ENCODE results near the gene CAPN15.

CAPN15 gene

DNA sequence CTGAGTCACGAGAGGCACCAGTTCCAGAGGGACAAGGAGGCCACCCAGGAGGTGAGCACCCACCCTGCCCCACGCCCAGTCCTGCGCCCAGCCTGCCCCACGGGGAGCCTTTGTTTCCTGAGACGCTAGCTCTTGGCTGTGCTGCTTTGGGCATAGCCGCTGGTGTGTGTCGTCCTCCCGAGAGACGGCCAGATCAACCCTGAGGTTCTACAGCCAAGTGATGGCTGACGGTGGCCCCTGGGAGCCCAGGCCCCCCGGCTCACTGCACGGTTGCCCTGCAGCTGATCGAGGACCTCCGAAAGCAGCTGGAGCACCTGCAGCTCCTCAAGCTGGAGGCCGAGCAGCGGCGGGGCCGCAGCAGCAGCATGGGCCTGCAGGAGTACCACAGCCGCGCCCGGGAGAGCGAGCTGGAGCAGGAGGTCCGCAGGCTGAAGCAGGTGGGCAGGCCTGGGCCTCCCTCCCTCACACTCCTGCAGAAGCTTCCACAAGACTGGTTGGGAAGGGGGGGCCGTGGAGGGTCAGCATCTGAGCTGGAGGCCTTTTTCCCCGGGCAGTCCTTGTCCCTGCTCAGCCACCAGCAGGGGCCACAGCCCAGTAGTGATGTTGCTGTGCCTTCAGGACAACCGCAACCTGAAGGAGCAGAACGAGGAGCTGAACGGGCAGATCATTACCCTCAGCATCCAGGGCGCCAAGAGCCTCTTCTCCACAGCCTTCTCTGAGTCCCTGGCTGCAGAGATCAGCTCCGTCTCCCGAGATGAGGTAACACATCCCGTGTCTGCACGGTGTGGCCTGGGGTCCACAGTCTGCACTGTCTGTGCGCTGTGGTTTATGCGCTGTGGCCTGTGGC, 7.4 kb upstream of the CAPN15 start:
- no peak overlapping the region for H3K4me3 ChIP-seq (ENCODE audit: low read length, poor library complexity, severe bottlenecking)
- H4K20me1 ChIP-seq (ENCODE audit: insufficient read depth, low read length, poor library complexity, severe bottlenecking): no peaks in the 10 kb centered on the region
- no peaks in the 10 kb centered on the region for H3K27me3 ChIP-seq (ENCODE audit: insufficient read depth, low read length, poor library complexity, severe bottlenecking)
- no peaks in the 10 kb centered on the region for H3K9me2 ChIP-seq (replicated peaks; ENCODE audit: low read depth, low read length)
- no peaks in the 10 kb centered on the region for H3K36me3 ChIP-seq (ENCODE audit: insufficient read depth, low read length)
- H2AFZ ChIP-seq (ENCODE audit: low read length): no peak overlapping the region
- no peaks in the 10 kb centered on the region for H3K4me1 ChIP-seq (ENCODE audit: insufficient read depth, low read length, poor library complexity, severe bottlenecking)
- no peak overlapping the region for H3K4me2 ChIP-seq (ENCODE audit: low read depth, low read length, poor library complexity, severe bottlenecking)
- H3F3A ChIP-seq (ENCODE audit: low read depth): no peaks in the 10 kb centered on the region
- TF ChIP-seq CTCF (conservative IDR thresholded peaks at IDR 0.05; ENCODE audit: low read length) (no peak), EZH2phosphoT487 (IDR thresholded peaks at IDR 0.05; ENCODE audit: borderline replicate concordance) (no peak)
- H3K9me3 ChIP-seq (ENCODE audit: insufficient read depth, low read depth, low read length): no peaks in the 10 kb centered on the region
- no peak overlapping the region for H3K9ac ChIP-seq (ENCODE audit: low read depth, low read length, poor library complexity, severe bottlenecking)
- H3K79me2 ChIP-seq (ENCODE audit: insufficient read depth, low read length): no peaks in the 10 kb centered on the region

- no peaks in the 10 kb centered on the region for H3F3A ChIP-seq (ENCODE audit: low read depth)
These were observed 6.7 kb upstream of the CAPN15 start for GRCh38 chr16:520847-521246.

GRCh38 chr16:521381-522210, 5.9 kb upstream of the CAPN15 start:
- peaks cover 5% of the 10 kb centered on the region for H3K4me1 ChIP-seq (ENCODE audit: insufficient read depth, low read length, poor library complexity, severe bottlenecking)
- no peak overlapping the region for H2AFZ ChIP-seq (ENCODE audit: low read length)
- H3K4me2 ChIP-seq (ENCODE audit: low read depth, low read length, poor library complexity, severe bottlenecking): no peak overlapping the region
- no peaks in the 10 kb centered on the region for H3K9me3 ChIP-seq (ENCODE audit: insufficient read depth, low read depth, low read length)
- TF ChIP-seq EZH2phosphoT487 (IDR thresholded peaks at IDR 0.05; ENCODE audit: borderline replicate concordance): no peak
- no peak for TF ChIP-seq CTCF (conservative IDR thresholded peaks at IDR 0.05; ENCODE audit: low read length)
- no peak overlapping the region for H3K4me3 ChIP-seq (ENCODE audit: low read length, poor library complexity, severe bottlenecking)
- H3K9me2 ChIP-seq (replicated peaks; ENCODE audit: low read depth, low read length): no peaks in the 10 kb centered on the region
- no peak overlapping the region for H3K9ac ChIP-seq (ENCODE audit: low read depth, low read length, poor library complexity, severe bottlenecking)
- peaks cover 2% of the 10 kb centered on the region; the same call in 1 of the 2 replicates for H3K79me2 ChIP-seq (ENCODE audit: insufficient read depth, low read length)
- H4K20me1 ChIP-seq (ENCODE audit: insufficient read depth, low read length, poor library complexity, severe bottlenecking): no peaks in the 10 kb centered on the region
- H3F3A ChIP-seq (ENCODE audit: low read depth): no peaks in the 10 kb centered on the region
- no peaks in the 10 kb centered on the region for H3K27me3 ChIP-seq (ENCODE audit: insufficient read depth, low read length, poor library complexity, severe bottlenecking)
- no peaks in the 10 kb centered on the region for H3K36me3 ChIP-seq (ENCODE audit: insufficient read depth, low read length)

More at GRCh38 chr16:520847-521246, 6.7 kb upstream of the CAPN15 start:
- Histone ChIP-seq H3K4me1 (ENCODE audit: insufficient read depth, low read length, poor library complexity, severe bottlenecking) (peaks cover 5% of the 10 kb centered on the region), H3K9ac (ENCODE audit: low read depth, low read length, poor library complexity, severe bottlenecking) (no peak overlapping the region), H3K9me3 (ENCODE audit: insufficient read depth, low read depth, low read length) (no peaks in the 10 kb centered on the region), H3K4me2 (ENCODE audit: low read depth, low read length, poor library complexity, severe bottlenecking) (no peak overlapping the region), H2AFZ (ENCODE audit: low read length) (no peak overlapping the region), H4K20me1 (ENCODE audit: insufficient read depth, low read length, poor library complexity, severe bottlenecking) (no peaks in the 10 kb centered on the region), H3K27me3 (ENCODE audit: insufficient read depth, low read length, poor library complexity, severe bottlenecking) (no peaks in the 10 kb centered on the region), H3K36me3 (ENCODE audit: insufficient read depth, low read length) (no peaks in the 10 kb centered on the region), H3K79me2 (ENCODE audit: insufficient read depth, low read length) (no peaks in the 10 kb centered on the region), H3K9me2 (replicated peaks; ENCODE audit: low read depth, low read length) (no peaks in the 10 kb centered on the region), H3K4me3 (ENCODE audit: low read length, poor library complexity, severe bottlenecking) (no peak overlapping the region)
- TF ChIP-seq CTCF (conservative IDR thresholded peaks at IDR 0.05; ENCODE audit: low read length) (no peak), EZH2phosphoT487 (IDR thresholded peaks at IDR 0.05; ENCODE audit: borderline replicate concordance) (no peak)

All from Loucy (cell line).